ENCODE data around the gene FBXL4.

The FBXL4 gene

GRCh38 chr6:98833057-98833306, 114.8 kb downstream of the FBXL4 start:
- DNase-seq (ENCODE audit: low read depth), result peak; percentile 24
- H3K4me3 ChIP-seq (replicated peaks; ENCODE audit: low read depth, low read length), result no peak overlapping the region
- TF ChIP-seq CTCF (IDR thresholded peaks at IDR 0.05; ENCODE audit: low read length, missing control alignments), result no peak

GRCh38 chr6:98832284-98833056, 115.3 kb downstream of the FBXL4 start:
- no peak for TF ChIP-seq CTCF (IDR thresholded peaks at IDR 0.05; ENCODE audit: low read length, missing control alignments)
- DNase-seq (ENCODE audit: low read depth), result peak; percentile 43
- H3K4me3 ChIP-seq (replicated peaks; ENCODE audit: low read depth, low read length), result no peak overlapping the region

GRCh38 chr6:98831959-98832283, 115.8 kb downstream of the FBXL4 start:
- H3K4me3 ChIP-seq (replicated peaks; ENCODE audit: low read depth, low read length), result no peak overlapping the region
- no peak for TF ChIP-seq CTCF (IDR thresholded peaks at IDR 0.05; ENCODE audit: low read length, missing control alignments)
- no peak for DNase-seq (ENCODE audit: low read depth)

GRCh38 chr6:98831057-98831958, 116.4 kb downstream of the FBXL4 start:
- no peak for TF ChIP-seq CTCF (IDR thresholded peaks at IDR 0.05; ENCODE audit: low read length, missing control alignments)
- DNase-seq (ENCODE audit: low read depth), result no peak
- H3K4me3 ChIP-seq (replicated peaks; ENCODE audit: low read depth, low read length), result no peak overlapping the region

- DNase-seq (ENCODE audit: low read depth), result no peak
- no peak for TF ChIP-seq CTCF (IDR thresholded peaks at IDR 0.05; ENCODE audit: low read length, missing control alignments)
- no peak overlapping the region for H3K4me3 ChIP-seq (replicated peaks; ENCODE audit: low read depth, low read length)
These were observed 117.6 kb downstream of the FBXL4 start for GRCh38 chr6:98830146-98830545.

GRCh38 chr6:98828941-98829411, 118.8 kb downstream of the FBXL4 start:
- no peak for DNase-seq (ENCODE audit: low read depth)
- no peak for TF ChIP-seq CTCF (IDR thresholded peaks at IDR 0.05; ENCODE audit: low read length, missing control alignments)

More at GRCh38 chr6:98828941-98829411, 118.8 kb downstream of the FBXL4 start:
- H3K4me3 ChIP-seq (replicated peaks; ENCODE audit: low read depth, low read length), result no peak overlapping the region
